ENCODE results near the gene SHOC2. TPM values are rescaled to one million over a fixed set of nuclear protein-coding genes. Genes with fewer than 3 reads are reported as not detected.
A peak's percentile ranks its signal among the peaks of the same experiment; 100 is the strongest.

The SHOC2 gene
- 79.5 TPM for total RNA-seq
- long read RNA-seq, partial matches to known transcripts: 5 of 8 reads
- long read RNA-seq, other reads (novel, unspliced or antisense): 3 of 8 reads

DNA sequence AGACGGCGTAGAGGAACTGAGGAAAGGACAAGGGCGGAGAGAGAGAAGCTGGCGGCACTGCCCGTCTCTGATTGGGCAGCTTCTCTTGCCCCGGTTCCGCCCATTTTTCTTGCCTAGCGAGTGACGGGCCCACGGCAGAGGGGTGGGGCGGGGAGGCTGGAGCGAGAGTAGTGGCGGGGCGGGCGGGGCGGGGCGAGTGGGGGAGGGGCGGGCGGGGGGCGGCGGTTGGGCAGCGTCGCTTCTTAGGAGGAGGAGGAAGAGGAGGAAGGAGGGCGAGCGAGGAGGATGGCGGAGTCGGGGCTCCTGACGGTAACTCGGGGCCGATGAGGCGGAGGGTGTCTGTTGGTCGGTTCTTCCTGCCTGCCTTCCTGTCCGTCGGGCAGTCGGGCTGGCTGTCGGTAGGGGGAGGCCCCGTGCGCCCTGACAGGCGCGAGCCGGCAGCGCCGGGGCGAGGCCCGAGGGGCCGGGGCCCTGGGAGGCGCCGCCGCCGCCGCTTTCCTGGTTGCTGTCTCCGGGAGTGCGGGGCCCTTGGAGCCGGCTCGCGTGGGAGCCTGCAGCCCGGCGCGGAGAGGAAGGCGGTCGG lies at the start of gene SHOC2:
TSS of gene SHOC2 (plus strand) at position 256 of the 583 bp plus-strand sequence. CDS start 44,755 bp downstream, outside the sequence.
- DNase-seq (ENCODE audit: low spot score): peak; percentile 98

DNA sequence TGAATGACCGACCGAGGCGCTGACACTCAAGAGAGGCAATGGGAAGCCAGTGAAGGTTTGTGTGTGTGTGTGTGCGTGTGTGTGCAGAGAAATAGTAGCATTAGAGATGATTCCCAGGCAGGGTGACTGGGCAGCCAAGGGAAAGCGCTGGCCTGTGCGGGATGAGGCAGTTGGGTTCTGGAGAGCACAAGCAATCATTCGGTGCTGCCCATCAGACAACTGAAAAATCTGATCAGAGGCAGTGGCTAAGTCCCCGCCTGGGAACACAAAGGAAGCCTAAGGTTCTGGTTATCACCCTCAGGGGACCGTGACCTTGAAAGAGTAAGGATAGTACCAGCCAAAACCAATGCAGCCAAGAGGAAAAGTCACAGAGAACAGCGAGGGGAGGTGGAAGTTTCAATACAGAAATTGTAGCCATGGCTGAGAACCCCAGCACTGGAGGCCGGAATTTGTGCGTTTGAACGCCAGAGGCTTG lies 48.5 kb upstream of the SHOC2 start:
- no peak for DNase-seq (ENCODE audit: low spot score)

DNA sequence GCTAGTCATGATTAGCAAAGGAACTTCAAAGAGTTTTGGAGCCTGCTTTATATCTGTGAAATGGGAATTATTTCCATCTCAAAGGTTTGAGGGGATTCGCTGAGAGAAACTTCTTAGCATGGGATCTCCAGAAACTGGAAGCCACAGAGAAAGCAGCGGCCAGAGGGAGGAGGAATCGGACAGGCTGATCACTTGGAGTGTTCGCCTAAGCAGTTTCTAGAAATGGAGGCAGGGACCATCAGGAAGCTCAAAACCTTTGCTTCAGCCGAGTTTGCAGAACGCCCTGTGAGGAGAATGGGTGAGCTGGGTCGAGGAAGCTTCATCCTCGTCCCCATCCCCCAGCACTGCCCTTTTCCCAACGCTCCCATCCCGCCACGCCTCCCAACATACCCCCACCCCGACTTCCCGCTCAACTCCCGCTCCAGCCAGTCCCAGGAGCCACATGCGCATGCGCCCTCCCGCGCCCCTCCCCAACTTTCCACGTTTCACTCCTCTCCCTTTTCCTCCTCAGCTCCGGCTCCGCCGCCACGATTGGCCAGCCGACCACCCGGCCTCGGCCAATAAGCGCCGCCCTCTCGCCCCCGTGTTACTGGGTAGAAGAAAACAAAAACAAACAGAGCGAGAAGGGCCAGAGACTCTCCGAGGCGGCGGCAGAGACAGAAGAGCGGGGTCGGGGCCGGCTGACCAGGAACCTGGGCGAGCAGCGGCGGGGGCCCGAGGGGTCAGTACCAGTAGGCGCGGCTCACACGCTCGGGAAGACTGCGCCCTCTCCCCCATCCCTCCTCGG lies 47.9 kb upstream of the SHOC2 start, which contains the start of gene PDCD4:
TSS of gene PDCD4 (plus strand) at position 631 of the 787 bp plus-strand sequence. CDS start 4,100 bp downstream, outside the sequence.
- peak; percentile 100 for DNase-seq (ENCODE audit: low spot score)

DNA sequence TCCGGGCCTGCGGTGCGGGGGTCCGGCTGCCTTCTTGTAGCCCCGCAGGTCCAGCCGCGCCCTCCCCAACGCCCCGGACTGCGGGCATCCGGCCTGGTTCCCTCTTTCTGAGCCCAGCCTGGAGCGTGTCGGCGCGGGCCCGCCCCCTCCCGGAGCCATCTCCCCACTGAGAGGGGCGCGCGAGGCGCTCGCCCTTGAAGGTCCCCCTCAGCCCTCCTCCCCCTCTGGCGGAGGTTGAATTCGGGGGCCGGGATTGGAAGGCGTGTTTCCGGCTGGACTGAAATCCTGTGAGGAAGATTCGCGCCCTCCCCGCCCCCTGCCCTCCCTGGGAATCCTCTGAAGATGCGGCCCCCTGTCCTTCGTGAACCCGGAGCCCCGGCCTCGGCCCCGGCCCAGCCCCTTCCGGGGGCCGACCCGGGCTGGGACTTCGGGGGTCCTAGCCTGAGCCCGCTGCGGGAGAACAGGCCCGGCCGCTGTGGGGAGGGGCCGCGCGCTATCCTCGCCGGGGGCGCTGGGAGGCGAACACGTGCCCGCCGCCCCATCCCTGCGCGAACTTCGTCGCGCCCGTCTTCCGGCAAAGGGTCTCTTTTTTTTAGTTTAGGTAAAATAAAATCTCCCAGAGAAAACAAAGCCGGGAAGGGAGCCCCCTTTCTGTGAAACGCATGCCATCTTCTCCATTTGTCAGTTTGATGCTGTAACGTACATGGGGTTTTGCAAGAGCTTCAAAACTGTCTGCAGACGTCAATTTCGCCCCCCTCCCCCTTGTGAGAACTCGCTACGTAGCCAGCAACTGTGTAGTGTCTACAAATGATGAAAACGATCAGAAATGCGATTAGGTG lies 47.0 kb upstream of the SHOC2 start:
- DNase-seq (ENCODE audit: low spot score): peak; percentile 94

DNA sequence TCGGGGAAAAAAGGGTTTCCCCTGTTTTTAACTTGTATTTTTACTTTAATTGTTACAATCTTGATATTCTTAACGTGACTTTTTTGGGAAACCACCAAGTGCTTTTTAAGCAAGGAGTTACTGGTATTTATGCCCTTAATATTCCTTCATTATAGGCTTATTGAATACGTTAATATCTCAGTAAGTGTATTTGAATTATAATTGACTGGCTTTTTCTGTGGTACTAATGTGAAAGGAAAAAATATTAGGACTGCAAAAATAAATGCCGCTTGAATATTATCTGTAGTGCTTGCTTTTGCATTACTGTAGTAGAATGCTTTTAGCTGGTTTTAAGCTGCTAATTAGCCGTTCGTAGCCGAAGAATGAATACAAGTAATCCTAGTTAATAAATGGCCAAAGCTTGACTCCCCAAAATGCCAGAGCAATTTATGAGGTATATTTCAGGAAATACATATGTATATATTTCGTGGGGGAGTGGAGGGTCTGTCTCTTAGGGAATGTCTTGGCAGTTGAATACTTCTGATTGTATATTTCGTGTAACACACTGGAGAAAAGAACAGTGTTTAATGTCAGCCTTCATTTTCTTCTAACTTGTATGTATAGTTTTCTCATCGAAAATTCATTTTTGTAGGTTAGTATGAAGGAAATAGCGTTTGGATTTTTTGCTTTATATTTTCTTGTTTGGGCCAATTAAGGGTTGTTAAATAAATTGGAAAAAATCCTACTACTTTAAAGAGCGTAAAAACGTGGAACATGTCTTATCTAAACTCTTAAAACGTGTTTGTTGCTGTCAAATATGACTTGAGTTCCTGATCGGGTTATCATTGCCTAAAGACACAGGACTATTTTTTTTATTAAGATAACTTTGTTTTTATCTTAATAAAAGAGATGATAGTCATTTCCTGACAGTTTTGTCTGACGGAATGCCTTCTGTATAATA lies 46.1 kb upstream of the SHOC2 start:
- no peak for DNase-seq (ENCODE audit: low spot score)

DNA sequence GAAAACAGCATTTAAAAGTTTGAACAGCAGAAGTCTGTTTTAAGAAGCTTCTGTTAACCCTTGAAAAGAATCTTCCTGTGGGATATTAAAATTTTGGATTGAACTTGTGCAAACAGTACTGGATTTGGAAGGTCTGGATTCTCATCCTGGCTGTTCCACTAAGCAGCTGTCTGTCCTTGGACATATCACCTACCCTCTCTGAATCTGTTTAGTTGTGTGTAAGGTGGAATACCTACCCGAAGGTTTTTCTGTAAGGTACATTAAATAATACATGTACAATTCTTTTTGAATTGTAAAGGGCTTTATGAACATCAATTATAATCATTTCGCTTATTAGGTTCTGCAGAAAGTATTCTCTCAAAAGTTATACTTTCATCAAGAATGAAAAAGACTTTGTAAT lies 45.5 kb upstream of the SHOC2 start:
- no peak for DNase-seq (ENCODE audit: low spot score)

DNA sequence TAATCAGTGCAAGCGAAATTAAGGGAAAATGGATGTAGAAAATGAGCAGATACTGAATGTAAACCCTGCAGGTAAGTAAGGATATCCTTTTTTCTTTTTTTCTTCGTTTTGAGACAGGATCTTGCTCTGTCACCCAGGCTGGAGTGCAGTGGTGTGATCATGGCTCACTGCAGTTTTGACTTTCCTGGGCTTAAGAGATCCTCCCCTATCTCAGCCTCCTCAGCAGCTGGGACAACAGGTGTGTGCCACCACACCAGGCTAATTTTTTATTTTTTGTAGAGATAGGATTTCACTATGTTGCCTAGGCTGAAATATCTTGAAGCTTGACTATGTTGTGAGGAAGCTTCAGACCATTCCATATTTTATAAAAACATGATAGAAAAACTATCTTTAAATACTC lies 43.4 kb upstream of the SHOC2 start:
- no peak for DNase-seq (ENCODE audit: low spot score)

DNA sequence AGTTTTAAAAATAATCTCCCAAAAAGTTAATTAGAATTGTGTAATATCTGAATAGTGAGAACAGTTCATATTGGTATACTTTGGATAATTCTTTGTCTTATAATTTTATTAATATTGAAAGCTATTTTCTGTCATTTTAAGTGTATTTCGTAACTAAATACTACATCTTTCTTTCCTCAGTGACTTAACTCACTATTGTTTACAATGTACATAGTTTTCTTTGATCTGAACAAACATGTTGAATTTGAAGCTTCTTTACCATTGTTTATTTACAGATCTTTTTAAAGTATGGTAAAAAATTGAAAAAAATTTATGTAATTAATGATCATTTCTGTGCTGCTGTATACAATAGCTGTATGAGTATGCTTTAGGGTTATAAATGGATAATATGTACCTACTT lies 42.6 kb upstream of the SHOC2 start:
- no peak for DNase-seq (ENCODE audit: low spot score)

DNA sequence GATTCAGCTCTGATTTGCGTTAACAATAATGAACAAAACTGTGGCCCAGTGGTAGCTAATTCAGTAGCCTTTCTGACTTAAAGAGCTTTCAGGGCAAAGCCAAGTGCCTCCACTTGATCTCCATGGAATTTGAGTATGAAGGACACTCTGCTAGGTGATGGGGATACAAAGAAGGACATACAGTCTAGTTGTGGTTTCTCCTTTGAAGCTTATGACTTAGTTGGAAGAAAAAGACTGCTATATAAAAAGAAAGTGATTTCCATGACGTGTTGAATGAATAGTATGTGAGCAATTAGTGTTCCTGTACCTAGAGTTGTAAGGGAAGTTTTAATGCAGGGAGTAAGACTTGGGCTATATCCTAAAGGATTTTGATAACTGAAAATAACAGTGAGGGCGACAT lies 39.4 kb upstream of the SHOC2 start:
- DNase-seq (ENCODE audit: low spot score): no peak

DNA sequence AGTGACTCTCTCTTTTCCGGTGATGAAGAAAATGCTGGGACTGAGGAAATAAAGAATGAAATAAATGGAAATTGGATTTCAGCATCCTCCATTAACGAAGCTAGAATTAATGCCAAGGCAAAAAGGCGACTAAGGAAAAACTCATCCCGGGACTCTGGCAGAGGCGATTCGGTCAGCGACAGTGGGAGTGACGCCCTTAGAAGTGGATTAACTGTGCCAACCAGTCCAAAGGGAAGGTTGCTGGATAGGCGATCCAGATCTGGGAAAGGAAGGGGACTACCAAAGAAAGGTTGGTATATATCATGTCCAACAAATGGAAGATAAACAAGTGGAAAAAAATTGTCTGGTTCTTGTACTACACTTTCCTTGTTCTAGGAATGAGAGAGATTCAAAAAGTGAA lies 38.2 kb upstream of the SHOC2 start:
- no peak for DNase-seq (ENCODE audit: low spot score)

DNA sequence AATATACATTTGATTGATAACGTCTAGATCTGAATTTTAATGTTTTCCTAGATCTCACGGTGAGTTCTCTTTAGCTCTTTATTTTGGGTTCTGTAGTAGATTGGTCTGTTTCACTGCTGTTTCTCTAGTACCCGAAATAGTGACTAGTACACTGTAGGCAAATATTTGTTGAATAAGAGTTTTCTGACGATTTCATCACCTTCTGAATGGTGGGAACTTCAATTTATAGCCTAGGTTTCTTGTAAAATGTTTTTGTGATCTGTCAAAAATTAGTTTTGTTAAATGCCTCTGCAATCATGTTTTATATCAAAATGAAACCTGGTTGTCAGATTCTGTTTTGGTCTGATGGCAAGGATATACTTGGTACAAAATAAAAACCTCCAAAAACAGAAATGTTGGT lies 37.5 kb upstream of the SHOC2 start:
- DNase-seq (ENCODE audit: low spot score): no peak

DNA sequence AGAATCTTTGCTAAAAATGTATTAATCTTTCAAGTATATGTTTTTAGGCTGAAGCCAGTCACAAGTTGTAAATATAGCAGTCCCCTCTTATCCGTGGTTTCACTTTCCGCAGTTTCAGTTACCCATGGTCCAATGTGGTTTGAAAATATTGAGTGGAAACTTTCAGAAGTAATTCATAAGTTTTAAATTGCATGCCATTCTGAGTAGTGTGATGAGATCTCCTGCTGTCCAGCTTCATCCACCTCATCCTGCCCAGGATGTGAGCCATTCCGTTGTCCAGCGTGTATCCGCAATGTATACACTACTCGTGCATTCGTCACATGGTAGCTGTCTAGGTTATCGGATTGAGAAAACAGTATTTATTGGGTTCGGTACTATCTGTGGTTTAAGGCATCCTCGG lies 35.5 kb upstream of the SHOC2 start:
- no peak for DNase-seq (ENCODE audit: low spot score)

DNA sequence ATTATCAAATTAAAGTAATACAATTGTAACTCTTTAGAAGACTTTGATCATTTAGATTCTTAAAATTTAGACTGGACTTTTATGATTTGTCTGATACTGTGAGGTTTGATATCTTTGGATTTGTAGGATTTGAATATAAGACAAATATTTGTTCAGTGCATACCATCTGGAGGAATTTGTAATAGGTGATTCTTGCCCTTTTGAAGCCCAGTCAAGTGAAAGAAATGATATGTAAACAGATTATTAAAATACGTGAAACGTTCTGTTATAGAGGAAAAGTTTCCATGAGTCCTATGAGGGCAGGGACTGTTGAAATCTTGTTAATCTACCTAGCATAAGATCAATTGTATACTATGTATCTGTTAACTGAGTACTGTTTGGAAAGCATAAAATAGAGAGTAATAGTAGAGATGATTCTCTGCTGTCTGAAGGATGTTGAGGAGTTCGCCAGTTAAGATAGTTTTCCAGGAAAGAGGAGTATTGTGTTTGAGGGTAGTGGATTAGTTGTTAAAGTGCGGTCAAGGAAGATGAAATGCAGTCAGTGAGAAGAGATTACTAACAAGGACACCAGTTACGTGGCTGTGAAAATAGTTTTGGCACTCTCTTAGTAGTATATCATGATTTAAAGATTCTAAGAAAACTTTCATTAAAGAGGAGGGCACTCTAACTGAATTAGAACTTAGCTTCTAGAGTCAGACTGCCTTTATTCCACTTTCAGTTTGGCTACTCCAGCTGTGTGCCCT lies 33.3 kb upstream of the SHOC2 start:
- no peak for DNase-seq (ENCODE audit: low spot score)

DNA sequence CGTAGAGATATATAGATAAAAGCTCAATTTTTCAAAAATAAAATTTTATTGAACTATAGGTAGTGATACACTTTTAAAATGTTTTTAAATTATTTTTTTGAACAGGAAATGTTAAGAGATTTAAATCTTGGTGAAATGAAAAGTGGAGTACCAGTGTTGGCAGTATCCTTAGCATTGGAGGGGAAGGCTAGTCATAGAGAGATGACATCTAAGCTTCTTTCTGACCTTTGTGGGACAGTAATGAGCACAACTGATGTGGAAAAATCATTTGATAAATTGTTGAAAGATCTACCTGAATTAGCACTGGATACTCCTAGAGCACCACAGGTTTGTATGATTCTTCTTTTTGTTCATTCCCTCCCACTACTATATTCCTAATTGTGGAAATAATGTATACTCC lies 31.8 kb upstream of the SHOC2 start:
- no peak for DNase-seq (ENCODE audit: low spot score)

DNA sequence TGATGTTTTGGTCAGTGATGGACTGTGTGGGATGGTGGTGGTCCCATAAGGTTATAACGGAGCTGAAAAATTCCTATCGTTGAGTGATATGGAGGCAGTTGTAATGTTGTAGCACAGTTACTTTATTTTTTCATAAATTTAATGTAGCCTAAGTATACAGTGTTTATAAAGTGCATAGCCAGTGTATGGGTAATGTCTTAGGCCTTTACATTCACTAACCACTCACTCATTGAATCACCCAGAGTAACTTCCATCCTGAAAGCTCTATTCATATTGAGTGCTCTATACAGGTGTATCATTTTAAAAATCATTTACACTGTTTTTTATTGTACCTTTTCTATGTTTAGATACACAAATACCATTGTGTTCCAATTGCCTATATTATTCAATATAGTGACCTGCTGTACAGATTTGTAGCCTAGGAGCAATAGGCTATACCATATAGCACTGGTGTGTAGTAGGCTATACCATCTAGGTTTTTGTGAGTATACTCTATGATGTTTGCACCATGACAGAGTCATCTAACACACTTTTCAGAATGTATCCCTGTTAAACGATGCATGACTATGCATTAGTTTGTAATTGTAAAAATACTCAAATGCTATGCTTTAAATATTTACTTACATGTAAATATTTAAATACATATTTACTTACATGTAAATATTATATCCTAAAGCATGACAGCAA lies 26.7 kb upstream of the SHOC2 start:
- no peak for DNase-seq (ENCODE audit: low spot score)

DNA sequence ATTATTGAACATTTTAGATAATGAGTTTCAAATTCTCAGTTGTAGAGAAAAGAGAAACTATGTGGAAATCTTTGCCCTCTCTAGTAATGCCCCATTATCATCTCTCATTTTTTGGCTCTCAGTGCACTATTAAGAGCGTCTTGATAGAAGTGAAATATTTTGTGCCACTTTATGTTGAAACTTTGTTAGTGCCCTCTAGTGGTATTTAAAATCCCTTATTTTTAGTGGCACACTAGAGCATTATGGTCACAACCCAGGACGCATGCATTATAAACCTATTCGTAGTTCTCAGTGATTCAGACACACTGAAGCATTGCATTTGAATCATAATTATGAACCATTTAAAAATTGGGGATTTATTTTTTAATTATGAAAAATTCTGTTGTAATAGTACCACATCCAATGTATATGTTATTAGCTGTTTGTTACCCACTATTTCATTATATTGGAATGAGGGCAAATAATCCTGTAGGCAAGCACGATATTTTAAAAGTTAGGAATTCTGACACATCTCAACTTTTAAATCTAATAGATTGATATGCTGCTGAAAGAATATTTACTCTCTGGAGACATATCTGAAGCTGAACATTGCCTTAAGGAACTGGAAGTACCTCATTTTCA lies 25.7 kb upstream of the SHOC2 start:
- DNase-seq (ENCODE audit: low spot score): no peak

DNA sequence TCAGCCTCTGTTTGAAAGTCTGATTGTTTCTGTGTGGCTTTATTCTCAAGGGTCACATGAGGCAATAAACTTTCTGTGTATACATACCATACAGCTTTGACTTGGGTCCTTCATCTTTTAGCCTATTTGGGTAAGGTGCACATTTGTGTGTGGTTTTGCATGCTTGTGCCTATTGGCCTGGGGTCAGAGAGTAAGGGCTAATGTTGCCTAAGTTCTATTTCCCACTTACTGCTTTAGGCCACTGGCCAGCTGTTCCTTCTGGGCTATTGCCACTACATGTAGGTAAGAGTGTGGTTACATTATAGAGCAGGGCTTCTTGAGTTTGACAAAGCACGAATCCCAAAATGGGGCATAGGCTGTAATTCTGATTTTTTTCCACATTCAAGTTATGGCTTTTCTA lies 22.2 kb upstream of the SHOC2 start:
- no peak for DNase-seq (ENCODE audit: low spot score)

DNA sequence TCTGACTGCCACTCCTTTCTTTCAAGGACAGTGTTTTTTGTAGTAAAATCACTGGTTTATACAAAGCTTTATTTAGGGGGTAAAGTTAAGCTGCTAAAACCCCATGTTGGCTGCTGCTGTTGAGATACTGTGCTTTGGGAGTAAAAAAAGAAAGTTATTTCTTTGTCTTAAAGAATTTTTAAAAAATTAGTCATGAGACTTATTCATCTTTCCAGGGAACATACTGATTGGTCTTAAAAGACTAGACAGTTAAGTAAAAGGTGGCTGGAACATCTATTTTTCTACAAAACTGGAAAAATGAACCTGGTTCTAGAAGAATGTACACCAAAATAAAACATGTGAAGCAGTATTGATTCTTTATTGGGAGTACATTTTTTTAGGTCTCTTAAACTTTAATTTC lies 21.0 kb upstream of the SHOC2 start:
- DNase-seq (ENCODE audit: low spot score): no peak

DNA sequence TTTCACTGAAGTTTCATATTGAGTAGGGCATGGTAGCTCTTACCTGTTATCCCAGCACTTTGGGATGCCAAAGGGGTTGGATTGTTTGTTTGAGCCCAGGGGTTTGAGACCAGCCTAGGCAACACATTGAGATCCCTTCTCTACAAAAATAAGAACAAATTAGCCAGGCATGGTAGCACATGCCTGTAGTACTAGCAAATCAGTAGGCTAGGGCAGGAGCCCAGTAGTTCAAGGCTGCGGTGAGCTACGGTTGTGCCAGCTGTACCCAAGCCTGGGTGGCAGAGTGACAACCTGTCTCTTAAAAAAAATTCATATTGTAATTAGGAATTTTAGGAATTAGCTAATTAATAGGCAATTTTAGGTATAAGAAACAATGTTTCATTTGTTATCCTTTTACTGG lies 18.4 kb upstream of the SHOC2 start:
- no peak for DNase-seq (ENCODE audit: low spot score)

Measured in mesenteric fat pad (tissue), 1 donor.